SH-SY5Y (cell line): ENCODE data around the gene SSBP3.

Experiments used
- GATA2 ChIP-seq: IDR thresholded peaks from 2 replicates; pipeline ENCODE4 v1.6.1; 2011; ENCODE audit warnings: mild to moderate bottlenecking, low read depth, low read length
- GATA3 ChIP-seq: IDR thresholded peaks from 2 replicates; pipeline ENCODE4 v1.6.1; 2011; ENCODE audit warnings: low read depth, mild to moderate bottlenecking, low read length, moderate library complexity

Gene SSBP3

GRCh38 chr1:54190526-54190925, 215.7 kb downstream of the SSBP3 start:
- TF ChIP-seq GATA2: no peak
- no peak for TF ChIP-seq GATA3

DNA sequence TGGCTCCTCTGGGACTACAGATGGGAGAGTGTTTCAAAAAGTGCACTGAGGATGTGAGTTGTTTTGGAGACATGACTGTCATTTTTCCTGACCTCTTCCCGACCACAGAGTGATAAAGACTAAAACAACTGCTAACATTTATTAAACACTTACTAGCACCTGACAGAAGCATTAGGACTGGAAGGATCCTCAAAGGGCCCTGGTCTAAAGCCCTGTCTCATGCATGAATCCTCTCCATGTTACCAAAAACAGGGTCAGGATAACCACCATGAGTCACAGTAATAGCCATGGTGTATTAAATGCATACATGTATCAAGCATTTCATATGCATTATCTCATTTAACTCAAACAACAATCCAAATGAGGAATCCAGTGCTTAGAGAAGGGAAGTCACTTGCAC, 217.9 kb downstream of the SSBP3 start:
- TF ChIP-seq GATA3: no peak
- TF ChIP-seq GATA2: no peak

DNA sequence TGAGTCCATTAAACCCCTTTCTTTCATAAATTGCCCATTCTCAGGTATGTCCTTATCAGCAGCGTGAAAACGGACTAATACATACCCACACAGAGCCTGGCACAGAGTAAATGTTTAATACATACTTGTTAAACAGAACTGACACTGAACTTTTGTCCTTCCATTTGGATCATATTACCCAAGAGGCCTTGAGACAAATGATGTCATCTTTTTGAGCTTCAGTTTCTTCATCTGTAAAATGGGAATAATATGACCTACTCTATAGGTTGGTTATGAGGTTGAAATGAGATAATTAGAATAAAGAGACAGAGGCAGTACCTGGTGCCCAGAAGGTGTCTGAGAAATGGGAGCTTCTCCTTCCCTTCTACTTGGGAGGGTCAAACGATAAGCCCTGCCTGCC, 220.1 kb downstream of the SSBP3 start:
- TF ChIP-seq GATA2: no peak
- no peak for TF ChIP-seq GATA3

DNA sequence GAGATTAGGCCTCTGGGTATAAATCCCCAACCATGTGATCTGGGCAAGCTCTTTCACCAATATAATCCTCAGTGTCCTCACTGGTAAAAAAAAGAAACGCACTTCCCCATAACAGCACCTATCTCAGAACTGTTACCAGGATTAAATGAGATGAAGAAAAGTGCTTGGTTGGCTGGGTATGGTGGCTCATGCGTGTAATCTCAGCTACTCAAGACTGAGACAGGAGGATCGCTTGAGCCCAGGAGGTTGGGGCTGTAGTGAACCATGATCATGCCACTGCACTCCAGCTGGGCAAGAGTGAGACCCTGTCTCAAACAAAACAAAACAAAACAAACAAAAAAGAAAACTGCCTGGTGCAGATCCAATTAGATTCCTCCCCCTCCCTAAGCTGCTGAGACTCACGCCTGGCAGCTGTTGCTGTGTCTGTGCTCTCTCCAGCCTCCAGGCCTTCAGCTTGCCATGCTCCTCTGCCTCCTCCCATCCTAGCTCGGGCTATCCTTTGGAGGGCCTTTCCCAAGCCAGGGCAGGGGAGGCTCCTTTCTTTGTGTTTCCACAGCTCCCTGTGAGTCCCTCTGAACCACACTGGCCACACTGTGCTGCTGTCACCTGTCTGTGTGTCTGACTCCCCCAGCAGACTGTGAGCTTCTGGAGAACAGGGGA, 225.4 kb downstream of the SSBP3 start:
- TF ChIP-seq GATA2: no peak
- TF ChIP-seq GATA3: no peak

GRCh38 chr1:54178296-54179070, 227.7 kb downstream of the SSBP3 start:
- TF ChIP-seq GATA3 (no peak), GATA2 (no peak)

GRCh38 chr1:54177726-54178125, 228.5 kb downstream of the SSBP3 start:
- TF ChIP-seq GATA3 (no peak), GATA2 (no peak)

DNA sequence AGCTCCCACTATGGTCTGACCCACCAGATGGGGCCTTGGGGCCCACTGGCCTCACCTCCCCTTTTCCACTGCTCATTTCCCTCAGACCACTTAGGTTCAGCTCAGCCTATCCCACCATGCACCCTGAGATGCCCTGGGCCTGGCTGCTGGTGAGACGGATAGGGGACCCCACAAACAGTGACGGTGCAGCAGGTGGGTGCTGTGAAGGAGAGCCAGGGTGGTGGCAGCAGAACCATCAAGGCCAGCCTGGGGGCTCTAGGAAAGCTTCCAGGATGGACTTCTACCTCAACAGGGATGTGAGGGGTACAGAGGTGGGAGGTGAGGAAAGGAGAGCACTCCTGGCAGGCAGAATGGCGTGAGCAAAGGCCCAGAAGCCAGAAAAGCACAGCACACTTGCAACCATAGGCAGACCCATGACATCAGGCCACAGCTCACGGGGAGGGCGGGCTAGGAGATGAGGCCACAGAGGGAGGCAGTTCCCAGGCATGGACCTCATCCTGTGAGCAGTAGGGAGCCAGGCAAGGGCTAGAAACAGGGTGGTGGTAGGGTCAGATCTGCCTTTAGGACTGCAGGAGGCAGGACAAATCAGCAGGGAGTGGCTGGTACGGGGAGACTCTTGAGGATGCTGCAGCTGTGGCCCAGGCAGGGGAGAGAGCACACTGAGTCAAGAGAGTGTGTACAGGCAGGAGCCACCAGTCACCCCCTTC, 229.4 kb downstream of the SSBP3 start:
- no peak for TF ChIP-seq GATA2
- TF ChIP-seq GATA3: no peak
